HUES64 (cell line): ENCODE measurements around the gene SLC13A3.

ENCODE experiments used
- H3K27ac ChIP-seq: 2 replicates; pipeline ENCODE4 v1.7.0; 2013; ENCODE audit warnings: low read depth, low read length, inconsistent platforms
- H3K27me3 ChIP-seq: 2 replicates; pipeline ENCODE4 v1.6.1; 2013; ENCODE audit warnings: mild to moderate bottlenecking, low read length; ENCODE audit not compliant: insufficient read depth
- H3K36me3 ChIP-seq: 2 replicates; pipeline ENCODE4 v1.6.1; 2013; ENCODE audit warnings: mild to moderate bottlenecking, low read length; ENCODE audit not compliant: insufficient read depth
- H3K4me1 ChIP-seq: 2 replicates; pipeline ENCODE4 v1.6.1; 2013; ENCODE audit warnings: mild to moderate bottlenecking, low read length, moderate library complexity; ENCODE audit not compliant: insufficient read depth
- H3K4me3 ChIP-seq: 2 replicates; pipeline ENCODE4 v1.5.1; 2013; ENCODE audit warnings: mild to moderate bottlenecking, low read length, moderate library complexity
- H3K9ac ChIP-seq: 2 replicates; pipeline ENCODE4 v1.6.1; 2013; ENCODE audit warnings: mild to moderate bottlenecking, low read depth, low read length
- H3K9me3 ChIP-seq: 2 replicates; pipeline ENCODE4 v1.6.1; 2013; ENCODE audit warnings: low read depth, low read length; ENCODE audit not compliant: insufficient read depth
- WGBS: fragments of 150-250, 120-280 bp; methylation state at CpG from one replicate; pipeline ENCODE4 v1.1.7; 2013; ENCODE audit warnings: missing lambda C conversion rate; 5-methylcytosine and 5-hydroxymethylcytosine counted together

SLC13A3 gene

DNA sequence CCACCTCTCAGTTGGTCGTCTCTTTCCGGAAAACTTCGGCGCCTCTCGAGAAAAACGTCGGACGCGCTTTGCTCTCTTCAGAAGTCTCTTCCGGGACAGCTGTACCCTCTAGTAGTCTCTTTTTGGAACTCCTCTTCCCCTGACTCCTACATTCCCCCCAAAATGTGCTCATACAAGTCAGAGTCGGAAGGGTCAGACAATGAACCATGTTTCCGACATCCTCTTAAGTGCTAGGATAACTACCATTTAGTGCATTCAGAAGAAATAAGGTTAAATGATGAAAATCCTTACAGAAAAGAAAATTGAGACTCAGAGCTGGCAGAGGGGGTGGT, 38.5 kb upstream of the SLC13A3 start:
- Histone ChIP-seq H3K9me3 (no peaks in the 10 kb centered on the region), H3K9ac (peak overlapping the region; percentile 75), H3K27me3 (no peaks in the 10 kb centered on the region), H3K4me3 (peak overlapping the region; percentile 58), H3K4me1 (peaks cover 17% of the 10 kb centered on the region), H3K36me3 (peaks cover 24% of the 10 kb centered on the region), H3K27ac (peak overlapping the region; percentile 59; the same call in 1 of the 2 replicates)
- WGBS = 1% methylated on average over 12 of the region's 12 CpGs

DNA sequence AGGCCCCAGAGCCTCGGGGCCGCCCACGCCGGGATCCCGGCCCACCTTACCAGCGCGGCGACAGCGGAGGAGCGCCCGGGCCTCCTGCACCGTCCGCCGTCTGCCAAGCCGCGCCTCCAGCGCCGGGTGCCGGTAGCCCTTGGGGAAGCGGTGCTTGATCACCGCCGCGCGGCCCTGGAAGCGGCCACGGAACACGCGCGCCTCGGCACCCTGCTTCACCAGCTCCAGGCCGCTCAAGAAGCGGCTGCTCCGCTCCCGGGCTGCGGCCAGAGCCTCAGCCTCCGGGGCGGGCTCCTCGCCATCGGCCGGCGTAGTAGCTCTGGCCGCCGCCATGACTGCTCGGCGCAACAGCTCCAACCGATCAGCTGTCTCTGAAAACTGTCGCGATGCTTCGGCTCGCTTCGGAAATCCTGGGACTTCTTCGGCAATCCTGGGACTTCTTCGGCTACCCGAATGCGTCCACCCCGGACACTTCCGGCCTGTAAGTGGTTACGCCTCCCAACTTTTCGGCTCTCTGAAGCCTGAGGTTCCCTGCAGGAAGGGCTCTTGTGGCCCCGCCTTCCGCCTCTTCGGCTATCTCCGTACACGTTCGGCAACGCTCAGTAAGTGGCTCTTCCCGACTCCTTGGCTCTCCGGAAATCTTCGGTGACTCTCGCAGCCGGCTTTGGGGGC, 38.0 kb upstream of the SLC13A3 start, which contains the start of gene TP53RK:
Gene TP53RK, minus strand, starts transcription at position 363 of the 672 bp plus-strand sequence. Its CDS starts 30 bp downstream, at position 333.
- H3K9ac ChIP-seq = peak within 1 kb of the TSS; percentile 93
- H3K36me3 ChIP-seq = peaks cover 24% of the 10 kb centered on the region
- peak within 1 kb of the TSS; percentile 90 for H3K4me3 ChIP-seq
- peaks cover 14% of the 10 kb centered on the region for H3K4me1 ChIP-seq
- under 1% methylated on average over 71 of the region's 71 CpGs for WGBS
- H3K27ac ChIP-seq = peak within 1 kb of the TSS; percentile 98
- no peaks in the 10 kb centered on the region for H3K27me3 ChIP-seq
- no peaks in the 10 kb centered on the region for H3K9me3 ChIP-seq

DNA sequence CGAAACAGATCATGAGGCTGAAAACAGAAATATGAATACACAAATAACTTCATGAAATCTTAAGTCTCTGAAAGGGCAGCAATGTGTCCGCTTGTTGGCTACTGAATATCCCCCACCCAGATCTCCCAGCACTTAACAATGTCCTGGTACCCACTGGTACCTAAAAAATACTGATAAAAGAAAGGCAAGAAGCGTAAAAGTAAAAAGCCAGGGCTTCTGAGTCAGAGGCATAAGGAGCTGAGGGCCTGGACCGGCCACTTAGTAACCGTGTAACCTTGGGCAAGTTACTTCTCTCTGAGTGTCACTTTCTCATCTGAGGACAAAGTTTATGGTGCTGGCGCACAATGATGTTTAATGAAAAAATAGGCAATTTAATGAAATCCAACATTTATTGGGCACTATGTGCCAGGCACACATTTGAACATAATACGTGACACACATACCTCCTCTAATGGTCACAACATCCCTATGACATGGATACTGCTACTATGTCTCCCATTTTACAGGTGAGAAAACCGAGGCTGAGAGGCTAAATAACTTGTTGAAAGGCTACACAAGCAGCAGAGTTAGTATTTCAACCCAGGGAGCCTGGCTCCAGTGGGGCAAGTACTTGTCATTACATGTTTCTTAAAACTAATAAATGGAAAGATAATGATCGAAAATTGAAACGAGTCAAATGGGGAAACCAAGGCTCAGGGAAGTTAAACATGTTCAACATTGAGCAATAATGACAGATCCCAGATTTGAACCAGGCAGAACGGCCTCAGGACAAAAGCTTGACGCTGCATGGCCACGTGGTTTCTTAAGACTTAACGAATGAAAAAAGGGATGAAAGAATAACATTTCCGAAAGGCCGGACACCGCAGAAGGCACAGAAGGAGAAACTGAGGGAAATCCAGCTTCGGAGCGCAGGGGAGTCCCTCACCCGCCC, 37.2 kb upstream of the SLC13A3 start:
- H3K4me3 ChIP-seq = peak overlapping the region; percentile 90
- peaks cover 18% of the 10 kb centered on the region for H3K4me1 ChIP-seq
- no peaks in the 10 kb centered on the region for H3K9me3 ChIP-seq
- peak overlapping the region; percentile 93 for H3K9ac ChIP-seq
- WGBS = 24% methylated on average over 20 of the region's 20 CpGs
- H3K27me3 ChIP-seq = no peaks in the 10 kb centered on the region
- H3K36me3 ChIP-seq = peaks cover 24% of the 10 kb centered on the region
- H3K27ac ChIP-seq = peak overlapping the region; percentile 98

DNA sequence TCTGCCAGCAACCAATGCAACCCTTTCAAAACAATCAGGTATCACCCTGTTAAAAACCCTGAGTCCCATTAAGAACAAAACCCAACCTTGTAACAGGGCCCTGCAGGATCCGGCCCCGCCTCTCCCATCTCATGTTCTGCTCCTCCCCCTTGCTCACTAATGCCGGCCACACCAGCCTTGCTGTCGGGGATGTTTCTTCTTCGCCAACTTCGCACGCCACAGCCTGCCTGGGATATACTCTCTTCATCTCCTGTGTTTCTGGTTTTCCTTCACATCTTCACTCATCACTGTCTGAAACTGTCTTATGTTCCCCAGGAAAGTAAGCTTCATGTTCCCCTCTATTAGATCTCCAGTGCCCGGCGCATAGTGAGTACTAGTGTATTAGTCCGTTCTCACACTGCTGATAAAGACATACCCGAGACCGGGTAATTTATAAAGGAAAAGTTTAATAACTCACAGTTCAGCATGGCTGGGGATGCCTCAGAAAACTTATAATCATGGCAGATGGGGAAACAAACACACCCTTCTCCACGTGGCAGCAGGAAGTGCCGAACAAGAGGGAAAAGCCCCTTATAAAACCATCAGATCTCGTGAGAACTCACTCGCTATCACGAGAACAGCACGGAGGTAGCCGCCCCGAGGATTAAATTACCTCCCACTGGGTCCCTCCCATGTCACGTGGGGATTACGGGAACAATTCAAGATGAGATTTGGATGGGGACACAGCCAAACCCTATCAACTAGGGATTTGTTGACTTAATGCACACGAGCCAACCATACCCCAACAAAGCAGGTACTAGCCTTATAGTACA, 32.9 kb upstream of the SLC13A3 start:
- H3K4me3 ChIP-seq = peak overlapping the region; percentile 63

DNA sequence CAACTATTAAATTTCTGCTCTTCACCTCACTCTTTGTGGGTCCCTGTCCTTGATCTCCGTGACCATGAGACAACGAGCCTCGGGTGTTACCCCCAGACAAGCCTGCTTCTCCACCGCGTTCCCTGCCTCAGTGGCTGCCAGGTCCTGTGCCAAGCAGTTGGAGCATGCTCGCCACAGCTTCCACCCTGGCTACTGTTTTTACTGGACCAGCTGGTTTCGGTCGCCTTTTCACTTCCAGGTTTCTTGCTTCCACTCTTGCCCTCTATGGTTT, 32.3 kb upstream of the SLC13A3 start:
- H3K27ac ChIP-seq = peak overlapping the region; percentile 15; the same call in 1 of the 2 replicates

More for the DNA sequence above, 32.9 kb upstream of the SLC13A3 start:
- WGBS = 32% methylated on average over 22 of the region's 23 CpGs
- H3K27me3 ChIP-seq = no peaks in the 10 kb centered on the region
- H3K4me1 ChIP-seq = peaks cover 30% of the 10 kb centered on the region
- peak overlapping the region; percentile 79 for H3K9ac ChIP-seq
- no peaks in the 10 kb centered on the region for H3K9me3 ChIP-seq
- H3K36me3 ChIP-seq = peaks cover 36% of the 10 kb centered on the region
- H3K27ac ChIP-seq = peak overlapping the region; percentile 55

DNA sequence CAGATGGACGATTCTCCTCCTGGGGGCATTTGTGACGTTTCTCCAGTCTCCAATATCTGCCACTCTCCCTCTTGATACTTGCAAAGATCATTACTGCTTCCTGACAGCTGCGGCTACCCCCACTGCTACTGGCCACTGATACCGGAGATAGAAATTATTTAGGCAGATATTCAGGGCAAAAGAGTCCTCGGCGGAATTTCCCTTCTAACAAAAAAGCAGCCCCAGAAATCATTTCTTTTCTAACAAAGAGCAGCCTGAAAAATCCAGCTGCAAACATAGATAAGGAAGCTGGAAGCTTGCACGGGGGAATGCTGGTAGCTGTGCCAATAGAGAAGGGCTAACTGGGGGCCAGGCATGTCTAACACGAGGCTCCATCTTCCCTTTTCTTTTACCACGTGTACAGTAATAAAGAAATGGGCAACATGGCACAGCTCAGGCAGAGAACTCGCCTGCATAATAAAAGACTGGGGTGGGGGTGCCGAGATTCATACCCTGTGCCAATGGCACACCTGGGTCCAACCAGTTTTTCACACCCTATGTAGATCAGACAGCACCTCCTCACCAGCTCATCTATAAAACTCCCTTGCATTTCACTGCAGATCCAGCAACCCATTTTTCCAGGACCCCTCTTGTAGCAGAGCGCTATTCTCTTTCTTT, 31.9 kb upstream of the SLC13A3 start:
- Histone ChIP-seq H3K4me3 (peak overlapping the region; percentile 63), H3K4me1 (peaks cover 27% of the 10 kb centered on the region), H3K27ac (no peak overlapping the region), H3K9ac (peak overlapping the region; percentile 79), H3K9me3 (no peaks in the 10 kb centered on the region), H3K36me3 (peaks cover 38% of the 10 kb centered on the region), H3K27me3 (no peaks in the 10 kb centered on the region)
- WGBS = 75% methylated on average over 12 of the region's 12 CpGs

More for the DNA sequence above, 32.3 kb upstream of the SLC13A3 start:
- Histone ChIP-seq H3K36me3 (peaks cover 36% of the 10 kb centered on the region), H3K4me3 (peak overlapping the region; percentile 63), H3K27me3 (no peaks in the 10 kb centered on the region), H3K4me1 (peaks cover 30% of the 10 kb centered on the region), H3K9me3 (no peaks in the 10 kb centered on the region), H3K9ac (peak overlapping the region; percentile 79)
- WGBS = 56% methylated on average over 8 of the region's 8 CpGs

DNA sequence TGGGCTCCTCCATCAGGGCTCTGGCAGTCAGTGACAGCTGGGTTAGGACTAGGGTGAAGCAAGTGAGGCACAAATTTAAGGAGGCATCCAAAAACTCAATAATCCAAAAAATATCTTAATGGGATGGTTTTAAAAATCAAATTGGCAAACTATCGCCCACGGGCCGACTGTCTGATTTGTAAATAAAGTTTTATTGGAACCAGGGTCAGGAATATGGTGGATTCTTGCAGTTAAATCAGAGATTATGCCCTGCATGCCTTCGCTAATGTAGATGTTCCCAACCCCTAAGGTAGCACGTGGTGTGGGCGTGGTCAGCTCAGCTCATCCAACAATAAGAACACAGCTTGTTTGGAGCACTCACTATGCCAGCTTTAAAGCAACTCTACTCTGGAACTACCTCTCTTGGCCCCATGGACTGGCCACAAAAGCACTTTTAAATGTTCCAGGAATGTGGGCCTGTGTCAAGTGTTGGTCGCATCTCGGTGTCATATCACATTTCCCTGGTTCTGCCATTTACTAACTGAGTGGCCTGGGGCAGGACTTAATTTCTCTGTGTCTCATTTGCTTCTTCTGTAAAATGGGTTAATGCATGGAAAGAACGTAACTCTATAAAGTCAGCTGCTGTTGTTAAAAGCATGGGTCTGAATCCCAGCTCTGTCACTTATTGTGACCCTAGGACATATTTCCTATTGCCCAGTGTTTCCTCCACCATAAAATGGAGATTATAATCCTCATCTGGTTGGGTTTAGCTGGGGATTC, 31.0 kb upstream of the SLC13A3 start:
- H3K9me3 ChIP-seq = no peaks in the 10 kb centered on the region
- WGBS = 84% methylated on average over 9 of the region's 9 CpGs
- H3K4me3 ChIP-seq = no peak overlapping the region
- peaks cover 39% of the 10 kb centered on the region for H3K36me3 ChIP-seq
- peaks cover 21% of the 10 kb centered on the region for H3K4me1 ChIP-seq
- no peak overlapping the region for H3K9ac ChIP-seq
- H3K27me3 ChIP-seq = no peaks in the 10 kb centered on the region
- no peak overlapping the region for H3K27ac ChIP-seq

DNA sequence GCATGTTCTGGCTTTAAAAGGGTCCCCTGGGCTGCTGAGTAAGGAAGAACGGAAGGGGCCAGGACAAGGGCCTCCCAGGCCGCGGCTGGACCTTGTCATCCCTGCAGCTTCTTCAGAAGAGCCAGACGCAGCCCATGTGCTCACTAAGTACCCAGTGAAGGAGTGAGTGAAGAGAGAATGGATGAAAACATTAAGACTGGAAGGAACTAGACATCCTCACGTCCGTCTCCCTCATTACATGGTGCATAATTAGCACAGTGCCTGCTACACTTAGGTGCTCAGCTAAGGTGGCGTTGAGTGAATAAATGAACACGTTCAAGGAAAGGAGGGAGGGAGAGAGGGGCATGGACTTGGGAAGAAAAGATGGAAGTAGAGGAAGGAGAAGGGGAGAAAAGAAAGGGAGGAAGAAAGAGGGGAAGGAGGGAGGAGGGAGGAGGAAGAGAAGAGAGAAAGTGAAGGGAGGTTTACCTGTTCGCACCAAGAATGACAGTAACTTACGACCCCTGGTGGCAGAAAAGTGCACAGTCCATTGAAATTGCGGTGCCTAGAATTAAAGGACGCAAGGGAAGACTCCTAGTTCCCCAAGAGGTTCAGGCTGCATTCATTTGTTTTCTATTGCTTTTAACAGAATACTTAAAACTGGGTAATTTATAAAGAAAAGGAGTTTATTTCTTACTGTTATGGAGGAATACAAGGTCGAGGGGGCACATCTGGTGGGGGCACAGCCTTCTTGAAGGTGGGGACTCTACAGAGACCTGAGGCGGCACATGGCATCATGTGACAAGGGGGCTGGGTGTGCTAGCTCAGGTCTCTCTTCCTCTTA, 30.0 kb upstream of the SLC13A3 start:
- peaks cover 21% of the 10 kb centered on the region for H3K4me1 ChIP-seq

DNA sequence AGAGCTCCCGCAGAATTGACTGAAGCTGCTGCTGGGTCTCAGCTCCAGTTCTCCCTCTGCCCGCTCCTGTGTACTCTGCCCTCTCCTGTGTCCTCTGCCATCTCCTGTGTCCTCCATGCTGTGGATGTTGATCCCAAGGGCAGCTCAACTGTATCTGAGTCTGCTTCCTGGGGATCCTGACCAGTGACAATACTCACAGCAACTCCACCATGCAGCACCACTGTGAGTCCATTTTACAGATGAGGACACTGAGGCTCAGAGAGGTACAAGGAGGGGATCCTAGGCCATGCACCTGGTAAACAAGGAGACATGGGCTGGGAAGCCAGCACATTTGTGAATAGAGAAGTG, 29.4 kb upstream of the SLC13A3 start:
- H3K9me3 ChIP-seq = no peaks in the 10 kb centered on the region
- H3K36me3 ChIP-seq = peaks cover 24% of the 10 kb centered on the region
- no peak overlapping the region for H3K9ac ChIP-seq
- H3K4me1 ChIP-seq = peaks cover 21% of the 10 kb centered on the region
- no peak overlapping the region for H3K4me3 ChIP-seq
- no peaks in the 10 kb centered on the region for H3K27me3 ChIP-seq
- H3K27ac ChIP-seq = no peak overlapping the region
- WGBS = 97% methylated on average over 2 of the region's 2 CpGs

More for the DNA sequence above, 30.0 kb upstream of the SLC13A3 start:
- 57% methylated on average over 14 of the region's 14 CpGs for whole genome bisulfite sequencing
- H3K9me3 ChIP-seq = no peaks in the 10 kb centered on the region
- H3K27ac ChIP-seq = no peak overlapping the region
- H3K9ac ChIP-seq = no peak overlapping the region
- H3K27me3 ChIP-seq = no peaks in the 10 kb centered on the region
- no peak overlapping the region for H3K4me3 ChIP-seq
- peaks cover 30% of the 10 kb centered on the region for H3K36me3 ChIP-seq
